NCI-H345 (cell line): Measurements from ENCODE around the gene TGFBR2.

Experiments used
- DNase-seq: peaks from one replicate; lab custom pipeline; 2025; lab: John Stamatoyannopoulos, UW

TGFBR2 gene

GRCh38 chr3:30673425-30674341 is 67.3 kb downstream of the TGFBR2 start:
- DNase-seq: no peak

GRCh38 chr3:30675006-30675405 is 68.6 kb downstream of the TGFBR2 start:
- no peak for DNase-seq

- DNase-seq: no peak
Measured at GRCh38 chr3:30675774-30676173, 69.4 kb downstream of the TGFBR2 start.

GRCh38 chr3:30676424-30677346 is 70.3 kb downstream of the TGFBR2 start:
- no peak for DNase-seq

- DNase-seq: no peak
Measured at GRCh38 chr3:30677347-30677685, 70.9 kb downstream of the TGFBR2 start.

DNA sequence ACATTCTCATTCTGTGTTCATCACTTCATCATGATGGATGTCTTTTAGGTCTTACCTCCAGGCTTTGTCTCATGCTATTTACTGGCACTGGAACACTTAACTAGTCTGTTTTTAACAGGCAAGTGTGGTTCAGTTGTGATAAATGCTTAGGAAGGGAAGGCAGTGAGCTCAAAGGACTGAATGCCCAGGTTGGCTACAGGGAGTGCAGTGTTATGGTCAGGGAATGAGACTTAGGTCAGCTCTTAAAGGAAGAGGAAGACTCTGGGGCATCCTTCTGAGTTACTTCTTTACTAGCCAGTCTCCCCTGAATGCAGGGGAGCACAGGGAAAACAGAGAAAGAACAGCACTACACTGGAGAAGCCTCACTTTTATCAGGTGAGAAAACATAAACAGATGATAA is 72.6 kb downstream of the TGFBR2 start:
- DNase-seq: no peak

DNA sequence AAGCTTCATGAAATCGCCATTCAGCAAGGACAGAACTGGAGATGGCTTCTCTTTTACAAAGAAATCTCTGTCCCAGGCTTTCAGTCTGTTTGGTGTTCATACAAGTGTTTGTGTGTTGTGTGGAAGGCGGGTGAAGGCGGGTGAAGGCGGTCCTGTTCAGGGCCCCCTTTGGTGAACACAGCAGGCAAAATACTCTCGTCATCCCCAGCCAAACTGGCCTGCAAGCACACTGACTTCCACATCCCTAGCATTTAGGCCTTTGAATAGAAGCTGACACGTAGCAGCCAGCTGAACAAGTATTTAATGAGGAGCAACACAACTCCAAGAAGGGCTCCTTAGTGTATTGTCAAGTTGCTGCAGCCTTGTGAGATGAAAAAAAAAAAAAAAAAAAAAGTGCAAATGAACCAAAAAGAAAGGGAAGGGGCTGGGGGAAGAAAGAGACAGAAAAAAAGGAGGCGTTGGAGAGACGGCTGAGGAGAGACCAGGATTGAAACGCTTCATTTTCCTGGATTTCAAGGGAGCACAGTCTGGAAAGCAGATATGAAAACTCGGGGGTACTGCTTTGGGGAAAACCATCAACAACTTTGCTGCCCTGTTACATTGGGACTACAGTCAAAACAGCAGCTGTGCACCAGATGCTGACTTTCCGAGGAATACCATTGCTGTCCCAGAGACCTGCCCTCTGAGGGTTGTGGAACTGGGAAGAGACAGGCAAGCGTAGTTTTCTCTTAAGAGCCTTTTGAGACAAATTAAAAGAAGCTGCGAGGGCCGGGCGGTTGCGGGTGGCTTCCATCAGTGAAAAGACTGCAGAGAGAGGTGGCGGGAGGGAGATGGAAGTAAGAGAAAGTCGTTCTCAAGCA is 74.6 kb downstream of the TGFBR2 start:
- no peak for DNase-seq

- DNase-seq: no peak
Measured at GRCh38 chr3:30681649-30682211, 75.3 kb downstream of the TGFBR2 start.

DNA sequence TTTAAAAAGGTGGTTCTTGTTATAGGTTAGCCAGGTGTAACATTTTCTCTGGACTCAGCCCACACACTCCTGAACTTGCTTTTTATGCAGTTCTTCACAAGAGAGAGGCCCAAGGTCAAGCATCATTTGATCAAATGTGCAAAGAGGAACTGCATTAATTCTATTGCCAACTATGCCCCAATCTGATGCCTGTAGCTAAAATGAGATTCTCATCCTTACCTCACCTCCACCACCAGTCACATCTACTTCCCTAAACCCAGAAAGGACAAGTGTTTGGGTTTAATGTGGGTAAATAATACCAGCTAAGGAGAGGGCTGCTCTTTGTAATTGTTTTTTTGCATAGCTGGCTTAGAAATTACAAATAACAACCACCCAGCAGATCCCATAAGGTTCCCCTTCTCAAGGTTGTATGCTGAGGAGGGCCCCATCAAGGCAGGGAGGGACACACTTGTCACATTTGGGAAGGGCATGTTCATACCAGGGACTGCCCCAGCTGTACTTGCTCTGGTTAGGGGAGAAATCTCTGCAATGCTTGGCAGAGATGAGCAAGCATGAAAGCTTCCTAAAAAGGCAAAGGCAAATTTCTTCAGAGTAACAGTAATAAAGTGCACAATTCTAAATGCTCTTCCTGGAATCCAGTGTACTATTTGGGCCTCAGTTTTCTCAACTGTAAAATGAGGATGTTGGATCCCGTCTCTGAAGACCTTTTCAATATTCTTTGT is 76.2 kb downstream of the TGFBR2 start:
- DNase-seq: no peak

GRCh38 chr3:30683769-30684168 is 77.4 kb downstream of the TGFBR2 start:
- no peak for DNase-seq

- no peak for DNase-seq
Measured at GRCh38 chr3:30684356-30684755, 78.0 kb downstream of the TGFBR2 start.

DNA sequence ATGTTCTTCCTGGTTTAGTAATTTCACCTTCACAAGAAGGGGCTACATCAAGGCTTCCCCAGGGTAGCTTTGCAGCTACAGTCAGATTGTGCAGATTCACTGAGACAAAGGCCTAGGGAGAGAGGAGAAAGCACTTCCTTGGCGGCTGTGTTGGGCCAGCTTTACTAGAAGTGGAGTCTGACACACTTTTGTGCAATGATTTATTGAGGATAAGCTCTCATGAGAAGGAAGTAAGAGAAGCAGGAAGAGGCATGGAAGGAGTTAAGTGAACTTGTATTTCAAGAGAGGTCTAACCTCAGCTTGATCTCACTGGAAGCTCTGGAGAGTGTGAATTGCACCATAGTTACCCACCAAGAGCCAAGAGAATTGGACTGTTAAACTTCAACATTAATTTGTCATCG is 78.9 kb downstream of the TGFBR2 start:
- DNase-seq: no peak

GRCh38 chr3:30686176-30686575 is 79.8 kb downstream of the TGFBR2 start:
- no peak for DNase-seq

GRCh38 chr3:30686799-30687198 is 80.4 kb downstream of the TGFBR2 start:
- no peak for DNase-seq

DNA sequence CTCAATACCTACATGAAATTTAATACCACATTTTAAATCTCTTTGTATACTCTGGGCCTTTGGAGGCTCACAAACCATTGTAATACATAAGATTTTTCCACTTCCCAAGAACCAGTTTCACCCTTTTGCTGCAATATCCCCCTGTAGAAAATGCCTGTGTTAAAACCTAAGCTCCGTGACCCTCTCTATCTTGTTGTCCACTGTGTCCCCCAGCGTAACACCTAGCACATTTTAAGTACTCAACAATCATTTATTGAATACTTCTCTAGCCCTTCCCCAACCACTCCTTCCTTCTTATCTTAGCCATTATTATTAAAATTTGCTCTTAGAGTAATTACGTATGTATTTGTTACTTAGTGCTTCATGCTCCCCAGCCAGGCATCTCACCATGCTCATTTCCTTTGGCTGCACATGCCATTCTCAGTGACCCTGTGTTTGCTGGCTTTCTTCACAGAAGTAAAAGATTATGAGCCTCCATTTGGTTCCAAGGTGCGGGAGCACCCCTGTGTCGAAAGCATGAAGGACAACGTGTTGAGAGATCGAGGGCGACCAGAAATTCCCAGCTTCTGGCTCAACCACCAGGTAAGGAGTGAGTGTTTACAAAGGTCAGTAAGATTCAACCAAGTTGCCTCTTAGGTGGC is 81.6 kb downstream of the TGFBR2 start:
- DNase-seq: no peak

DNA sequence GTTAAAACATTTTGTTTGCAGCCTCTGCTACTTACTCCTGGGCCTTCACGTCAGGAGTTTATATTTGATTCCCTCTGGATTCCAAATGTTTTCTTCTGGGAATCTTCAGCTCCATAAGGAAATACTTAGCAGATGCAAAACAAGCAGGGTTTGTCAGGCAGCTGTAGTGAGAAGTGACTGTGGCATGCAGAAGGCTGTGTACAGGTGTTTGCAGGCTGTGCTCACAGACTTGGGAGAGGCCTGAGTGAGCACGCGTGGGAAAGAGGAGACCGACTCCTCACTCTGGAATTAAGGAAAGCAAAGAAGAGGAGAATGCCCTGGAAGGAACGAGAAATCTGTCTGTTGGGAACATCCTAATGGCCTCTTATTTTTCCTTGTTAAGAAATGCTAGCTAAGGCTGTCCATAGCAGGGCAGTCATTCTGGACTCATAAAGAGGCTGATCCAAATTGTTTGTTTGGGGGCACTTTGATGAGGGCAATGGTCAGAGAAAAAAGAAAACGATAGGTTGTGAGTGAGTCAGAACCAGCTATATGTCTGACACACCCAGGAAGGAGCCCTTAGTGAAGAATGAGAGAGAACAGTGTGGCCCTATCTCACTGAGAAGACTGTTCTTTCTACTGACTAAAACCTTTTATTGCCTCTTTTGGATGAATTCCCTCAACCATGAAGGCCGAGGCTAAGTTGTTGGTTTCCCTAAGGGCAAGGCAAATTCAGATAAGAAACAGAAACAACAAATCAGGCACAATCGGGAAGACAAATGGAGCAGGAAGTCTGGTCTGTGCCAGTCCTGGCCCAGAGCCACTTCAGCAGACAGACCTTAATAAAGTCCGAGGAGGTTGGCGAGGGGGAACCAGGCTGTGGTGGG is 82.6 kb downstream of the TGFBR2 start:
- no peak for DNase-seq

DNA sequence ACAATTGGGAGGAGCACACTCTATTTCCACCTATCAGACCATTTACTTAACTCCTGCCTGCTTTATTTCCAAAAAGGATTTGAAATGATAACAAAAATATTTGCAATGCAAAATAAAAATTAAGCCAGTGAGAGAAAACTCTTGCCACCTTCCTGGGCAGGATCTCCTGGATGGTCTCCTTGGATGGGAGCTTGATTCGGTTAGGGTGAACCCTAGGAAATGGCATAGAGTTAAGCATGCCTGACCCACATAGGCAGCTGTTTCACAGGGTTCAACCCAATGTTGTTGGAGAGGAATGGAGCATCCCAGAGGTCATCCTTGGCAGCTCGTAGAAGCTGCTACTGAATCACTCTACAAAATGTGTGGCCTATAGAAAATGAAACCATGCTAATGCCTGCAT is 83.8 kb downstream of the TGFBR2 start:
- DNase-seq: no peak

DNA sequence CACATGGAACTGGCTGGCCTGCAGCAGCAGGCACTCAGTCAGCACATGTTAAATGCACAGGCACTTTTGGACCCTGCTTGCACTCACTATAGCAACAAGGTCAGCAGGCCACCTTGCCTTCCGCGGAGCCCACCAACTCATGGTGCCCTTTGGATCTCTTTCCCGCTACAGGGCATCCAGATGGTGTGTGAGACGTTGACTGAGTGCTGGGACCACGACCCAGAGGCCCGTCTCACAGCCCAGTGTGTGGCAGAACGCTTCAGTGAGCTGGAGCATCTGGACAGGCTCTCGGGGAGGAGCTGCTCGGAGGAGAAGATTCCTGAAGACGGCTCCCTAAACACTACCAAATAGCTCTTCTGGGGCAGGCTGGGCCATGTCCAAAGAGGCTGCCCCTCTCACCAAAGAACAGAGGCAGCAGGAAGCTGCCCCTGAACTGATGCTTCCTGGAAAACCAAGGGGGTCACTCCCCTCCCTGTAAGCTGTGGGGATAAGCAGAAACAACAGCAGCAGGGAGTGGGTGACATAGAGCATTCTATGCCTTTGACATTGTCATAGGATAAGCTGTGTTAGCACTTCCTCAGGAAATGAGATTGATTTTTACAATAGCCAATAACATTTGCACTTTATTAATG is 85.0 kb downstream of the TGFBR2 start:
- no peak for DNase-seq

- DNase-seq: no peak
Measured at GRCh38 chr3:30691944-30692343, 85.5 kb downstream of the TGFBR2 start.
